Measurements from ENCODE around the gene MRPL39. TPM values are rescaled to one million over a fixed set of nuclear protein-coding genes. Genes with fewer than 3 reads are reported as not detected.

The MRPL39 gene
- total RNA-seq, 6 donors from 2014 or later, result 12.7 to 24.2 (median 19.1) TPM

GRCh38 chr21:25615880-25616279 is 8.6 kb upstream of the MRPL39 start:
- Histone ChIP-seq H3K27ac (no peak overlapping the region), H3K27me3 (no peaks in the 10 kb centered on the region), H3K36me3 (no peaks in the 10 kb centered on the region), H3K4me3 (no peak overlapping the region), H3K9me3 (no peaks in the 10 kb centered on the region), H3K4me1 (no peaks in the 10 kb centered on the region)
- 47 to 51% methylated on average over 3 of the region's 3 CpGs for WGBS, 2 donors
- ATAC-seq (ENCODE audit: low FRiP score in 2 of 2) (no peak), DNase-seq (no peak)
- TF ChIP-seq POLR2A (IDR thresholded peaks at IDR 0.05) (no peak), EP300 (IDR thresholded peaks at IDR 0.05) (no peak), CTCF (IDR thresholded peaks at IDR 0.05) (no peak), POLR2AphosphoS5 (IDR thresholded peaks at IDR 0.05) (no peak)

- H3K36me3 ChIP-seq, result no peaks in the 10 kb centered on the region
- DNase-seq (no peak), ATAC-seq (ENCODE audit: low FRiP score in 2 of 2) (no peak)
- no peak for TF ChIP-seq CTCF (IDR thresholded peaks at IDR 0.05)
- no peak for TF ChIP-seq POLR2A (IDR thresholded peaks at IDR 0.05)
- no peak for TF ChIP-seq EP300 (IDR thresholded peaks at IDR 0.05)
- no peak for TF ChIP-seq POLR2AphosphoS5 (IDR thresholded peaks at IDR 0.05)
- H3K27ac ChIP-seq, result no peak overlapping the region
- H3K9me3 ChIP-seq, result no peaks in the 10 kb centered on the region
- H3K4me3 ChIP-seq, result no peak overlapping the region
- H3K27me3 ChIP-seq, result no peaks in the 10 kb centered on the region
- H3K4me1 ChIP-seq, result no peaks in the 10 kb centered on the region
- WGBS, 2 donors, result 84 to 97% methylated on average over 1 of the region's 1 CpG
Measured at GRCh38 chr21:25614441-25614840, 7.2 kb upstream of the MRPL39 start.

- WGBS, 2 donors, result 8 to 9% methylated on average over 18 of the region's 18 CpGs
- DNase-seq (peak in 1 of 2 donors; percentile 86), ATAC-seq (ENCODE audit: low FRiP score in 2 of 2) (peak; percentile 96 to 97)
- TF ChIP-seq CTCF (IDR thresholded peaks at IDR 0.05), result peak; percentile 86 to 92 (median 90)
- TF ChIP-seq EP300 (IDR thresholded peaks at IDR 0.05), result no peak
- no peak for TF ChIP-seq POLR2A (IDR thresholded peaks at IDR 0.05)
- Histone ChIP-seq H3K36me3 (peaks cover 0 to 19% (median 6%) of the 10 kb centered on the region in 4 donors), H3K27me3 (no peaks in the 10 kb centered on the region), H3K27ac (peak overlapping the region; percentile 80 to 92 (median 88)), H3K4me1 (peaks cover 18 to 32% (median 27%) of the 10 kb centered on the region in 4 donors), H3K9me3 (no peaks in the 10 kb centered on the region), H3K4me3 (peak overlapping the region; percentile 74 to 87 (median 78))
Measured at GRCh38 chr21:25608044-25608737, 910 bp upstream of the MRPL39 start.

GRCh38 chr21:25589887-25590286 is 17.4 kb downstream of the MRPL39 start:
- no peak overlapping the region for H3K27ac ChIP-seq
- TF ChIP-seq CTCF (IDR thresholded peaks at IDR 0.05) (no peak), EP300 (IDR thresholded peaks at IDR 0.05) (no peak), POLR2A (IDR thresholded peaks at IDR 0.05) (no peak), POLR2AphosphoS5 (IDR thresholded peaks at IDR 0.05) (no peak)
- no peaks in the 10 kb centered on the region for H3K27me3 ChIP-seq
- ATAC-seq (ENCODE audit: low FRiP score in 2 of 2), result no peak
- WGBS, 2 donors, result 93 to 96% methylated on average over 1 of the region's 1 CpG
- H3K4me1 ChIP-seq, result no peaks in the 10 kb centered on the region
- no peak for DNase-seq
- H3K4me3 ChIP-seq, result no peak overlapping the region
- no peaks in the 10 kb centered on the region for H3K9me3 ChIP-seq
- H3K36me3 ChIP-seq, result peaks cover 3 to 87% (median 37%) of the 10 kb centered on the region in 4 donors

- Histone ChIP-seq H3K4me1 (peaks cover 0 to 3% (median 0%) of the 10 kb centered on the region in 4 donors), H3K27ac (no peak overlapping the region), H3K4me3 (no peak overlapping the region), H3K36me3 (peaks cover 0 to 64% (median 24%) of the 10 kb centered on the region in 4 donors), H3K27me3 (no peaks in the 10 kb centered on the region), H3K9me3 (no peaks in the 10 kb centered on the region)
- DNase-seq (no peak), ATAC-seq (ENCODE audit: low FRiP score in 2 of 2) (no peak)
- 83 to 90% methylated on average over 2 of the region's 2 CpGs for WGBS, 2 donors
- TF ChIP-seq CTCF (IDR thresholded peaks at IDR 0.05), result no peak
- no peak for TF ChIP-seq POLR2A (IDR thresholded peaks at IDR 0.05)
- no peak for TF ChIP-seq EP300 (IDR thresholded peaks at IDR 0.05)
- no peak for TF ChIP-seq POLR2AphosphoS5 (IDR thresholded peaks at IDR 0.05)
Measured at GRCh38 chr21:25586791-25587190, 20.5 kb downstream of the MRPL39 start.

Measured in upper lobe of left lung (tissue), 6 donors.